ENCODE results near the gene XBP1. TPM values are rescaled to one million over a fixed set of nuclear protein-coding genes. Genes with fewer than 3 reads are reported as not detected.
"Not testable (repeated sequence)": the region's sequence is repeated elsewhere in the genome, so short reads cannot be mapped to it uniquely, and the experiment has no call there.

Gene XBP1
- total and polyA plus RNA-seq, 2 of the 13 experiments (the other 11 are each of a cell fraction or from before 2014, with no cell fraction given) = 416 to 427 TPM

GRCh38 chr22:28768701-28769393, 31.5 kb downstream of the XBP1 start (continued):
- TF ChIP-seq CEBPB (IDR thresholded peaks at IDR 0.05; ENCODE audit: borderline replicate concordance, low read depth, low read length) (peak; percentile 31; the same call in 1 of the 2 replicates), KDM6A (CRISPR knock-in tag; IDR thresholded peaks at IDR 0.05; ENCODE audit: low read depth) (no peak), ZNF460 (CRISPR knock-in tag; IDR thresholded peaks at IDR 0.05; ENCODE audit: borderline replicate concordance) (no peak), SRF (IDR thresholded peaks at IDR 0.05; ENCODE audit: low read depth, low read length) (peak; percentile 87), ONECUT2 (CRISPR knock-in tag; IDR thresholded peaks at IDR 0.05) (no peak), CSRNP1 (CRISPR knock-in tag; IDR thresholded peaks at IDR 0.05) (no peak)

DNA sequence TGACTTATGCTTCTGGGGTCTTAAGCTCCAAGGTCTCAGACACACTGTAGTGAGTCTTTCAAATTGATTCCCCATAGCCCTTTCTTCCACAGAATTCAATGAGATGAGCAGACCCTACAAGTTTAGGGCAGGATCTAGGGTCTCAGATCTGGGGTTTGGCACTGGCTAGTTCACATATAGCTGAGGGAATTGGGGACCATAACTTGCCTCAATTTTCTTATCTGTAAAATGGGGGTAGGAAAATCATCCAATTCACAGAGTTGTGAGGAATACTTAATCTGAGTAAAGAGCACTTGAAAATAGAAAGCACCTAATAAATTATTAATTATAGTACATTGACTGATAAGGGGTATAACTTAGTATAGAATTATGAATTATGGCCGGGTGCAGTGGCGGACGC, 33.7 kb downstream of the XBP1 start:
- Histone ChIP-seq H3K4me3 (replicated peaks in 1 of 3; ENCODE audit: insufficient read depth in 1 of 3, low read depth in 2 of 3, low read length in 3 of 3) (no peak overlapping the region), H3K9ac (ENCODE audit: insufficient read depth, low read depth, low read length) (no peak overlapping the region), H3K27me3 (ENCODE audit: control insufficient read depth in 1 of 2, insufficient read depth in 2 of 2, low read length in 2 of 2) (no peaks in the 10 kb centered on the region), H3K36me3 (replicated peaks in 1 of 2; ENCODE audit: control insufficient read depth in 1 of 2, insufficient read depth in 2 of 2, low read length in 2 of 2) (no peaks in the 10 kb centered on the region), H2AFZ (ENCODE audit: low read length) (no peak overlapping the region), H3K27ac (ENCODE audit: extremely low read length, insufficient read depth, low read length) (no peak overlapping the region), H3K4me1 (ENCODE audit: insufficient read depth, low read length) (peaks cover 32% of the 10 kb centered on the region), H3K9me3 (ENCODE audit: low read length) (no peaks in the 10 kb centered on the region), H4K20me1 (ENCODE audit: insufficient read depth, low read length) (no peaks in the 10 kb centered on the region), H3K4me2 (ENCODE audit: low read depth, low read length) (no peak overlapping the region), H3K79me2 (ENCODE audit: insufficient read depth, low read length) (no peaks in the 10 kb centered on the region)
- peak; percentile 56; the same call in 1 of the 2 replicates for TF ChIP-seq ZNF629 (CRISPR knock-in tag; conservative IDR thresholded peaks at IDR 0.05)
- TF ChIP-seq SRY (CRISPR knock-in tag; IDR thresholded peaks at IDR 0.05) = no peak
- BruUV-seq (replicated peaks) = no TSS peak
- CTCF ChIA-PET (ENCODE audit: low intra/inter-chr PET ratio, low total read pairs) = no interaction called here
- ATAC-seq = no peak
- in situ Hi-C loops (cut with HindIII; ENCODE audit: extremely low pct_ligation_motif_present, low pct_unique_long_range_greater_than_20kb) = no loop called here
- intact Hi-C loops (cut with micrococcal nuclease; ENCODE audit: unreplicated experiment) = no loop called here
- no peak for DNase-seq (ENCODE audit: low spot score)
- 99% methylated on average over 3 of the region's 3 CpGs for WGBS (ENCODE audit: low lambda C conversion rate)
- FAIRE-seq = no peak
- POLR2A ChIA-PET = no interaction called here

GRCh38 chr22:28762000-28762399, 38.4 kb downstream of the XBP1 start:
- POLR2A ChIA-PET = interaction anchor here (1.3 to 1.6 kb wide), 2 partner anchors 67 to 82 kb away, joined by 3 to 4 read pairs; partner anchors contain the start of gene TTC28
- BruUV-seq (replicated peaks); DNase-seq (ENCODE audit: low spot score); H3K27ac ChIP-seq (ENCODE audit: extremely low read length, insufficient read depth, low read length); H4K20me1 ChIP-seq (ENCODE audit: insufficient read depth, low read length); in situ Hi-C loops (cut with HindIII; ENCODE audit: extremely low pct_ligation_motif_present, low pct_unique_long_range_greater_than_20kb); FAIRE-seq; intact Hi-C loops (cut with micrococcal nuclease; ENCODE audit: unreplicated experiment); CTCF ChIA-PET (ENCODE audit: low intra/inter-chr PET ratio, low total read pairs); H3K9ac ChIP-seq (ENCODE audit: insufficient read depth, low read depth, low read length); H3K27me3 ChIP-seq (ENCODE audit: control insufficient read depth in 1 of 2, insufficient read depth in 2 of 2, low read length in 2 of 2); H2AFZ ChIP-seq (ENCODE audit: low read length); H3K4me3 ChIP-seq (replicated peaks in 1 of 3; ENCODE audit: insufficient read depth in 1 of 3, low read depth in 2 of 3, low read length in 3 of 3); H3K9me3 ChIP-seq (ENCODE audit: low read length); ATAC-seq; H3K4me2 ChIP-seq (ENCODE audit: low read depth, low read length); H3K79me2 ChIP-seq (ENCODE audit: insufficient read depth, low read length); H3K36me3 ChIP-seq (replicated peaks in 1 of 2; ENCODE audit: control insufficient read depth in 1 of 2, insufficient read depth in 2 of 2, low read length in 2 of 2): not testable (repeated sequence)
- WGBS (ENCODE audit: low lambda C conversion rate) = 93% methylated on average over 4 of the region's 4 CpGs
- H3K4me1 ChIP-seq (ENCODE audit: insufficient read depth, low read length) = peaks cover 18% of the 10 kb centered on the region

All from HepG2 (cell line).